GM18867 (cell line): ENCODE results near the gene MRPL38.
A peak's percentile ranks its signal among the peaks of the same experiment; 100 is the strongest.
"Not testable (repeated sequence)": the region's sequence is repeated elsewhere in the genome, so short reads cannot be mapped to it uniquely, and the experiment has no call there.

ENCODE experiments used
- ATAC-seq: cut with Tn5 transposase; IDR thresholded peaks from one replicate; pipeline ENCODE4 v1.9.1; 2021; ENCODE audit warnings: mild to moderate bottlenecking, moderate library complexity; ENCODE audit not compliant: unreplicated experiment

Gene MRPL38

GRCh38 chr17:75855310-75856061 lies 49.2 kb downstream of the MRPL38 start, which contains the start of gene WBP2:
TSS of gene WBP2 (minus strand) at chr17:75855335. CDS start at chr17:75855297, 38 bp downstream.
- peak; percentile 86 for ATAC-seq

GRCh38 chr17:75854881-75855309 lies 49.8 kb downstream of the MRPL38 start:
- ATAC-seq = no peak

- ATAC-seq = no peak
Observed at GRCh38 chr17:75854101-75854748, 50.5 kb downstream of the MRPL38 start.

GRCh38 chr17:75853433-75853832 lies 51.3 kb downstream of the MRPL38 start:
- ATAC-seq = no peak

- not testable (repeated sequence) for ATAC-seq
Observed at GRCh38 chr17:75851693-75851991, 53.0 kb downstream of the MRPL38 start.

GRCh38 chr17:75850928-75851692 lies 53.6 kb downstream of the MRPL38 start:
- no peak for ATAC-seq

GRCh38 chr17:75849724-75850123 lies 55.0 kb downstream of the MRPL38 start:
- ATAC-seq = no peak

- ATAC-seq = no peak
Observed at GRCh38 chr17:75849279-75849646, 55.4 kb downstream of the MRPL38 start.
